Measurements from ENCODE around the gene GNLY.

Gene GNLY

DNA sequence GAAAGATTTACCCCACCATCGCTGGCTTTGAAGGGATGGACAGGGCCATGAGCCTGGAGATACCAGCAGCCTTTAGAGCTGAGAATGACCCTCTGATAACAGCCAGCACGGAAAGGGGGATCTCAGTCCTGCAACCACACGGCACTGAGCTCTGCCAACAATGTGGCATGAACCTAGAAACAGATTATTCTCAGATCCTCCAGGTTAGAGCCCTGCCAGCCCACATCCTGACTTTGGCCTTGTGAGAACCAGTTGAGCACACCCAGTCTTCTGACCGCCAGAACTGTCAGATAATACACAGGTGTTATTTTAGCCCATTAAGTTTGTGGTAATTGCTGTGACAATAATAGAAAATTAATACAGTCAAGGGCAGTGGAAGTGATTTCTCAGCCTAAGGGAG is 9.4 kb upstream of the GNLY start:
- peaks cover 16% of the 10 kb centered on the region for H3K4me1 Mint-ChIP-seq (ENCODE audit: low read depth)
- H3K27ac Mint-ChIP-seq: no peak overlapping the region
- no peaks in the 10 kb centered on the region for H3K9me3 Mint-ChIP-seq
- H3K4me3 Mint-ChIP-seq: no peak overlapping the region
- DNase-seq (ENCODE audit: low spot score): no peak
- no peaks in the 10 kb centered on the region for H3K36me3 Mint-ChIP-seq (ENCODE audit: low read depth)
- H3K27me3 Mint-ChIP-seq (ENCODE audit: low read depth): peaks cover 11% of the 10 kb centered on the region

DNA sequence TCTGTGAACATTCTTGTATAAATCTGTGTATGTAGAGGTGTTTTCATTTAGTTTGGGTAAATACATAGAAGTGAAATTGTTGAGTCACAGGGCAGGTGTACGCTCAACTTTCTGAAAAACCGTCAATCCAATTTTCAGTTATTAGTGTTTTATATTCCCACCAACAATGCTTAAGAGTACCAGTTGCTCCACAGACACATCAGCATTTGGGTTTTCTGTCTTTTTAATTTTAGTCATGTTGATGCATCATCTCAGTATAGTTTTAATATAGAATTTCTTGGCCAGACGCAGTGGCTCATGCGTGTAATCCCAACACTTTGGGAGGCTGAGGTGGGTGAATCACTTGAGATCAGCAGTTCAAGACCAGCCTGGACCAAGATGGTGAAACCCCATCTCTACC is 3.2 kb upstream of the GNLY start:
- Mint-ChIP-seq H3K4me1 (ENCODE audit: low read depth) (no peaks in the 10 kb centered on the region), H3K4me3 (no peak overlapping the region), H3K9me3 (no peaks in the 10 kb centered on the region), H3K27ac (no peak overlapping the region), H3K36me3 (ENCODE audit: low read depth) (no peaks in the 10 kb centered on the region), H3K27me3 (ENCODE audit: low read depth) (peaks cover 15% of the 10 kb centered on the region)
- DNase-seq (ENCODE audit: low spot score): no peak

DNA sequence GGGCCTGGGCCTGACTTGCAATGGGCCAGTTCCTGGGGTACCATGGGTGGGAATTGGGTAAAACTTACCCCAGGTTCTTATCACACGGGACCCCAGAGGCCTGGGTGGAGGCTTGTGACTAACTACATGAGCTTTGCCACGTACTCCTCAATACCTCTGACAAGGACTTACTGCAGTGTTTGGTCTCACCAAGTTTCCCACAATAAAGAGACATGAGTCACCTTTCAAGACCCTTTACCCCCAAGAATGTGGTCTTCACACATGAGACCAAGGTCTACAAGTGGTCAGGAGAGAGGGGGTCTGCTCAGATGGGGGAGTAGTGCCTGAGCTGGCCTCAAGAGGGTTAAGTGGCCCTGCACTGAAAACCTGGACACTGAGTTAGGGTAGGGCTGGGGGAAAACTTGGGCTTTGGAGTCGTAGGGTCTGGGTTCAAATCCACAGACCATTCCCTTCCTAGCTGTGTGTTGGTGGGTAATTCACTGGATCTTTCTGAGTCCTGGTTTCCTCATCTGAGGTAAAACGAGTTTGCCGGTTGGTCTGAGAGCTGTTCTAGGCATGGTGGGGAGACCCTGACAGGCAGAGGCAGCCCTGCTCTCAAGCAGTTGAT is 2.0 kb upstream of the GNLY start:
- no peak overlapping the region for H3K4me3 Mint-ChIP-seq

DNA sequence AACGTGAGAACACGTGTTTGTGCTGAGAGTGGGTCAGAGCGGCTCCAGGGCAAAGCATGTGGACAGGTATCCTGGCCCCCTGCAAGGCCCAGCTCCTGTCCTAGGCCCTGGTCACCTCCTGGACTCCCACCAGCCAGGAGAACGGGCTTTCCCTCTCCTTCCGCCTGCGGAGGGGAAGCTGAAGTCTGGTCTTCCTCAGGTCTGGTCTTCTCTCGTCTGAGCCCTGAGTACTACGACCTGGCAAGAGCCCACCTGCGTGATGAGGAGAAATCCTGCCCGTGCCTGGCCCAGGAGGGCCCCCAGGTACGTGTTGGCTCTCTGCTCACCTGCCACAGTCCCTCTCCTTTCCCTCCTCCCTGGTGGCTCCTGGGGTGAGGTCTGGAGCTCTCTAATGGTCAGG is 963 bp downstream of the GNLY start:
- Mint-ChIP-seq H3K27ac (peak overlapping the region; percentile 31), H3K4me1 (ENCODE audit: low read depth) (peaks cover 6% of the 10 kb centered on the region), H3K4me3 (no peak overlapping the region), H3K36me3 (ENCODE audit: low read depth) (no peaks in the 10 kb centered on the region), H3K9me3 (no peaks in the 10 kb centered on the region), H3K27me3 (ENCODE audit: low read depth) (peaks cover 10% of the 10 kb centered on the region)
- no peak for DNase-seq (ENCODE audit: low spot score)

More for the DNA sequence above, 2.0 kb upstream of the GNLY start:
- H3K36me3 Mint-ChIP-seq (ENCODE audit: low read depth): no peaks in the 10 kb centered on the region
- H3K27me3 Mint-ChIP-seq (ENCODE audit: low read depth): peaks cover 11% of the 10 kb centered on the region
- H3K9me3 Mint-ChIP-seq: no peaks in the 10 kb centered on the region
- H3K4me1 Mint-ChIP-seq (ENCODE audit: low read depth): no peaks in the 10 kb centered on the region
- no peak overlapping the region for H3K27ac Mint-ChIP-seq
- DNase-seq (ENCODE audit: low spot score): no peak

DNA sequence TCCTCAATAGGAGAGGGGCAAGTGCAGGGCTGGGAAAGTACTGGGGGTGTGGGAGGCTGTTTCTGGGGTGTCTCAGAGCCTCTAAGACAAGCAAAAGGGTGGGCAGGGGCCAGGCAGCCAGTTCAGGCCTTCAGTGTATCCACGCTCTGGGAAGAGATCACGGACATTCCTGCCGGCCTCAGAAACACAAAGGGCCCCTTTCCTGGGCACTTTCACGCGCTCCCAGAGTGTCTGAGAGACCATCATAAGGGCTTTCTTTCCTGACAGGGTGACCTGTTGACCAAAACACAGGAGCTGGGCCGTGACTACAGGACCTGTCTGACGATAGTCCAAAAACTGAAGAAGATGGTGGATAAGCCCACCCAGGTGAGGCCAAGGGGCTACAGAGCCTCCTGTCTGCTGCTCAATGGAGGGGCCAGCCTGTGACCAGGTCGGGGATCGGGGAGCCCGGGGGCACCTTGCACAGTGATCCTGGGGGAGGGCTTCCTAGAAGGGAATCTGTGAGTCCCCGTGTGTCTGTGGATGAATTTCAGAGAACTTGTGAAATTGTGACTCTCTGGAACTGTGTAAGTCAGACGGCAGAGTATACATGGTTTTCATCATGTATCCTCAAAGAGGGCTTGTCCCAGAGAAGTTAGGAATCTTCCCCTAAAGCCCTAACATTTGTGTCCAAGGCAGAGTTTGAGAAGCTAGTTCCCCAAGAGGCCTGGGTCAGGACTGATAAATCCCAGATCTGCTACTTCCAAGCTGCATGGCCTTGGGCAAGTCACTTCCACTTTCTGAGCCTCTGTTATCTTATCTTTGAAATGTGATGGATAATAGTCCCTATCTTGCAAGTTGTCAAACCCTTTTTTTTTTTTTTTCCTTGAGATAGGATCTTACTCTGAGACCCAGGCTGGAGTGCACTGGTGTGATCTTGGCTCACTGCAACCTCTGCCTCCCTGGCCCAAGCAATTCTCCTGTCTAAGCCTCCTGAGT is 1.8 kb downstream of the GNLY start:
- Mint-ChIP-seq H3K27ac (no peak overlapping the region), H3K4me3 (no peak overlapping the region), H3K36me3 (ENCODE audit: low read depth) (no peaks in the 10 kb centered on the region), H3K4me1 (ENCODE audit: low read depth) (peaks cover 6% of the 10 kb centered on the region), H3K9me3 (no peaks in the 10 kb centered on the region), H3K27me3 (ENCODE audit: low read depth) (peaks cover 7% of the 10 kb centered on the region)
- DNase-seq (ENCODE audit: low spot score): no peak

DNA sequence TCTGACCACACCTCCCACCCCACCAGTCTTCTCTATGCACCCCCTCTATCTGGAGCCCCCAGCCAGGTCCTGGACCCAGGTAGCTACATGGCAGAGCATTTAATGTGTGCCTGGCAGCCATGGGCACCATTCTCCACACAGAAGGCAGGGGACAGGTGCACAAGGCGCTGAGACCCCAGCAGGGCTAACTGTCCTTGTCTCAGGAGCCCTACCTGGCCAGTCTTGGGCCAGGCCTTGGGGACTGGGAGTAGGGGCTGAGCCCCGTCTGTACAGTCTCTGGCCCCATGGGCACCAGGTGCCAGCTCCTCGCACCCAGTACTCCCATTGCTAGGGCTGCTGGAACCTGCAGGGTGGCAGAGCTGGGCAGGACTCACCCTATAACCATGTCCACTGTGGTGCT is 2.9 kb downstream of the GNLY start:
- DNase-seq (ENCODE audit: low spot score): no peak
- Mint-ChIP-seq H3K9me3 (no peaks in the 10 kb centered on the region), H3K4me3 (no peak overlapping the region), H3K36me3 (ENCODE audit: low read depth) (no peaks in the 10 kb centered on the region), H3K4me1 (ENCODE audit: low read depth) (peaks cover 11% of the 10 kb centered on the region), H3K27ac (peak overlapping the region; percentile 50), H3K27me3 (ENCODE audit: low read depth) (peaks cover 9% of the 10 kb centered on the region)

DNA sequence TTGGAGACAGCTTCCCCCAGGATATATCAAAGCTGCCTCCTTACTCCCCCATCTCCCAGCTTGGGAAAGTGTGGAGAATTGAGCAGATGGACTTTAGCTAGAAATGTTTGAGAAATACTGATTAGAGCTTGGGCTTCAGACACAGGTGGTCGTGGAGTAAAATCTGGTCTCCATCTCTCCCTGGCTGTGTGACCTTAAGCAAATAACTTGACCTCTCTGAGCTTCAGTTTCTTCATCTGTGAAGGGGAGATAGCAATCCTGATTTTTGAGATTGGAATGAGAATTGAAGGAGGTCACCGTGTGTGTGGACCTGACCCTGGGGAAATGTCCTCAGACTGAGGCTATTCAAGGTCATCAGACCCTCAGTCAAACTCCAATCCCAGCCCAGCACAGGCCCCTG is 3.6 kb downstream of the GNLY start:
- Mint-ChIP-seq H3K36me3 (ENCODE audit: low read depth) (no peaks in the 10 kb centered on the region), H3K9me3 (no peaks in the 10 kb centered on the region), H3K4me3 (no peak overlapping the region), H3K27me3 (ENCODE audit: low read depth) (peaks cover 12% of the 10 kb centered on the region), H3K27ac (no peak overlapping the region), H3K4me1 (ENCODE audit: low read depth) (peaks cover 18% of the 10 kb centered on the region)
- no peak for DNase-seq (ENCODE audit: low spot score)

DNA sequence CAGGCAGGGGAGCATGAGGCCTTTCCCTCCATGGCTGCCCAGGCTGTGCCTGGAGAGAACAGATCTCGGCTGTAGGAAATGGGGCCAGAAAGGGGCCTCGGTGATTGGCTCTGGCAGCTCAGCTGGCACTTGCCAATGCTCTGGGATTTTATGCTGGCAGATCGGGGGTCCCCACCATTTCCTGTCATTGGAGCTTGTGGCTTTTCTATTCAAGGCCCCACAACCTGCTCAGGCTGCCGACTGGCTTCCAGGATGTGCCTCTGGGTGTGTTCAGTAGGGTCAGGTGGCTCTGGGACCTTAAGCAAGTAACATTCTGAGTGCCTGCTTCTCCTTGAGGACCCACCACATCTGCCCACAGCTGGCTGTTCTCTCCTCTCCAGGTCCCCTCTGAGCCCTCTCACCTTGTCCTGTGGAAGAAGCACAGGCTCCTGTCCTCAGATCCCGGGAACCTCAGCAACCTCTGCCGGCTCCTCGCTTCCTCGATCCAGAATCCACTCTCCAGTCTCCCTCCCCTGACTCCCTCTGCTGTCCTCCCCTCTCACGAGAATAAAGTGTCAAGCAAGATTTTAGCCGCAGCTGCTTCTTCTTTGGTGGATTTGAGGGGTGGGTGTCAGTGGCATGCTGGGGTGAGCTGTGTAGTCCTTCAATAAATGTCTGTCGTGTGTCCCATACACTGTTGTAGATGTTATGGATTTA is 4.2 kb downstream of the GNLY start:
- Mint-ChIP-seq H3K9me3 (no peaks in the 10 kb centered on the region), H3K36me3 (ENCODE audit: low read depth) (no peaks in the 10 kb centered on the region), H3K4me1 (ENCODE audit: low read depth) (peaks cover 24% of the 10 kb centered on the region), H3K27ac (no peak overlapping the region), H3K4me3 (no peak overlapping the region), H3K27me3 (ENCODE audit: low read depth) (peaks cover 13% of the 10 kb centered on the region)
- DNase-seq (ENCODE audit: low spot score): no peak

DNA sequence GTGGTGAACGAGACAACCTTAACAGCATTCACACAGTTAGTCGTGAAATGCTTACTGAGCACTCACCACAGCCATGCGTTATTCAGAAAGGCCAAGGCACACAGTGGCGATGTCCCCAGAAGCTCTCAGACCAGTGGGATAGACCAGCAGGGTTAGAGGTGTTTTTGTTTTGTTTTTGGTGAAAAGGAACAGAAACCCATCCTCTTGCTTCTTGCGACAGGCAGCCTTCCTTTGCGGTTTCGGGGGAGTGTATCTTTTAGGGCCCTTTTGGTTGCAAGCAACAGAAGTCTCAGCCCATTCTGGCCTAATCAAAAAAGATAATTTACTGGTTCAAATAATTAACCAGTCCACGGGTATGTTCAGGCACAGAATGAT is 4.7 kb downstream of the GNLY start:
- Mint-ChIP-seq H3K9me3 (no peaks in the 10 kb centered on the region), H3K27me3 (ENCODE audit: low read depth) (peaks cover 13% of the 10 kb centered on the region), H3K27ac (no peak overlapping the region), H3K4me3 (no peak overlapping the region), H3K36me3 (ENCODE audit: low read depth) (no peaks in the 10 kb centered on the region), H3K4me1 (ENCODE audit: low read depth) (peaks cover 26% of the 10 kb centered on the region)
- no peak for DNase-seq (ENCODE audit: low spot score)

DNA sequence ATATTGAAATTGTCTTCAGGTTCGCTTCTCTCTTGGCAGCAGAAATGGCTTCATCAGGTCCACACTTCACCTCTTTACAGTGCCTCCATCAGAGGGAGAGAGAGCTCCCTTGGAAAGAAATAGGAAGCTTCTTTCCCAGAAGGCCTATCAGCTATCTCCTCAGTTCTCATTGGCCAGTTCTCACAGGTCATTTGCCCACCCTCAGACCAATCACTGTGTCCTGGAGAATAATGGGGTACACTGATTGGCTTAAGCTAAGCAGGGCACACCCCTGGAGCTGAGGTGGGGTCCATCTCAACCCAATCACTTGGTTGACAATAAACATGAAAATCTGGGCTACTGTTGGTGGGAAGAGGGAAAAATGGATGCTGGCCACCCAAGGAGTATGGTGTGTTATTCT is 5.2 kb downstream of the GNLY start:
- no peak for DNase-seq (ENCODE audit: low spot score)
- H3K27me3 Mint-ChIP-seq (ENCODE audit: low read depth): peaks cover 16% of the 10 kb centered on the region
- no peaks in the 10 kb centered on the region for H3K9me3 Mint-ChIP-seq
- H3K36me3 Mint-ChIP-seq (ENCODE audit: low read depth): no peaks in the 10 kb centered on the region
- peaks cover 28% of the 10 kb centered on the region for H3K4me1 Mint-ChIP-seq (ENCODE audit: low read depth)
- H3K27ac Mint-ChIP-seq: no peak overlapping the region
- no peak overlapping the region for H3K4me3 Mint-ChIP-seq

DNA sequence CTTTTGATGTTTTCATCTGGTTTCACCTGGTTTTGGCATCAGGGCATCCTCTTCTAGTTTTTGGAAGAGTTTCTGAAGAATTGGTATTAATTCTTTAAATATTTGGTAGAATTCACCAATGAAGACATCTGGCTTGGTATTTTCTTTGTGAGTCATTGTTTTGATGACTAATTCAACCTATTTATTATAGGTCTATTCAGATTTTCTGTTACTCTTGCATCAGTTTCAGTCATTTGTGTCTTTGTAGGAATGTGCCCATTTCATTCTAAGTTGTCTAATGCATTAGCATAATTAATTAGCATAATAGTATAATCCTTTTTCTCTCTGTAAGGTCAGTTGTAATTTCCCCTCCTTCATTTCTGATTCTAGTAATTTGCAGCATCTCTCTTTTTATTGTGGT is 8.0 kb downstream of the GNLY start:
- no peaks in the 10 kb centered on the region for H3K9me3 Mint-ChIP-seq
- peaks cover 49% of the 10 kb centered on the region for H3K4me1 Mint-ChIP-seq (ENCODE audit: low read depth)
- peaks cover 16% of the 10 kb centered on the region for H3K27me3 Mint-ChIP-seq (ENCODE audit: low read depth)
- peak overlapping the region; percentile 46 for H3K27ac Mint-ChIP-seq
- no peak for DNase-seq (ENCODE audit: low spot score)
- H3K4me3 Mint-ChIP-seq: no peak overlapping the region
- H3K36me3 Mint-ChIP-seq (ENCODE audit: low read depth): no peaks in the 10 kb centered on the region

DNA sequence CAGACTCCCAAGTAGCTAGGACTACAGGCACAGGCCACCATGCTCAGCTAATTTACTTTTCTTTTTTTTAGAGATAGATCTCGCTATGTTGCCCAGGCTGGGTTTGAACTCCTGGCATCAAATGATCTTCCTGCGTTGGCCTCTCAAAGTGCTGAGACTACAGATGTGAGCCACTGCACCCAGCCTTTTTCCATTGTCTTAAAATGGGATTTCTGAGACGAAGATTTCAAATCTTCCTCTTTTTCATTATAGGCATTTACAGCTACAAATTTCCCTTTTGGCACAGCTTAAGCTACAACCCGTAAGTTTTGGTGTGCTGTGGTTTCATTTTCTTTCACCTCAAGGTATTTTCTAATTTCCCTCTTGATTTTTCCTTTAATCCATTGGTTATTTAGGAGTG is 8.6 kb downstream of the GNLY start:
- Mint-ChIP-seq H3K27ac (peak overlapping the region; percentile 46), H3K4me3 (no peak overlapping the region), H3K9me3 (no peaks in the 10 kb centered on the region), H3K4me1 (ENCODE audit: low read depth) (peaks cover 54% of the 10 kb centered on the region), H3K36me3 (ENCODE audit: low read depth) (no peaks in the 10 kb centered on the region), H3K27me3 (ENCODE audit: low read depth) (peaks cover 16% of the 10 kb centered on the region)
- DNase-seq (ENCODE audit: low spot score): no peak

DNA sequence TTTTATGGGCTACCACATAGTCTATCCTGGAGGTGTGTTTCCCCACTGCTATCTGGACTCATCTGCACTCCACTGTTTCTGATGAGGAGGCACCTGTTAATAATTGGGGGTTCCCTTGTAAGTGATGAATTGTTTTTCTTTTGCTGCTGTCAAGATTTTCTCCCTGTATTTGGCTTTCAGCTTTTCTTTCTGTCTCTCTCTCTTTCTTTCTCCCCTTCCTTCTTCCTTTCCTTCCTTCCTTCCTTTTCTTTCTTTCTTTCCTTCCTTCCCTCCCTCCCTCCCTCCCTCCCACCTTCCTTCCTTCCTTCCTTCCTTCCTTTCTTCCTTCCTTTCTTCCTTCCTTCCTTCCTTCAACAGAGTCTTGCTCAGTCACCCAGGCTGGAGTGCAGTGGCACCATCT is 9.2 kb downstream of the GNLY start:
- peaks cover 53% of the 10 kb centered on the region for H3K4me1 Mint-ChIP-seq (ENCODE audit: low read depth)
- no peak for DNase-seq (ENCODE audit: low spot score)
- no peaks in the 10 kb centered on the region for H3K9me3 Mint-ChIP-seq
- peak overlapping the region; percentile 79 for H3K27ac Mint-ChIP-seq
- H3K27me3 Mint-ChIP-seq (ENCODE audit: low read depth): peaks cover 16% of the 10 kb centered on the region
- H3K36me3 Mint-ChIP-seq (ENCODE audit: low read depth): no peaks in the 10 kb centered on the region
- peak overlapping the region; percentile 27 for H3K4me3 Mint-ChIP-seq

DNA sequence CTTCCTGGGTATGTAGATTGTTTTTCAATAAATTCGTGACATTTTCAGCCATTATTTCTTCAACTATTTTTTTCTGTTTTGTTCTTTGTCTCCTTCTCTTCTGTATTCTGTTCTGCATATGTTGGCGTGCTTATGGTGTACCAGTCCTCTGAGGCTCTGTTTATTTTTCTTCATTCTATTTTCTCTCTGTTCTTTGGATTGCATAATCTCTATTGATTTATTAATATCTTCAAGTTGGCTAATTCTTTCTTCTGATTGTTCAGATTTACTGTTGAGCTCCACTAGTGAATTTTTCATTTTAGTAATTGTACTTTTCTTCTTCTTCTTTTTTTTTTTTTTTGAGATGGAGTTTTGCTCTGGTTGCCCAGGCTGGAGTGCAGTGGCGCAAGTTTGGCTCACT is 9.9 kb downstream of the GNLY start:
- Mint-ChIP-seq H3K27me3 (ENCODE audit: low read depth) (peaks cover 19% of the 10 kb centered on the region), H3K9me3 (no peaks in the 10 kb centered on the region), H3K4me3 (no peak overlapping the region), H3K27ac (peak overlapping the region; percentile 16), H3K36me3 (ENCODE audit: low read depth) (no peaks in the 10 kb centered on the region), H3K4me1 (ENCODE audit: low read depth) (peaks cover 53% of the 10 kb centered on the region)
- no peak for DNase-seq (ENCODE audit: low spot score)
